K562 (cell line): ENCODE measurements around the gene GCDH. TPM values are rescaled to one million over a fixed set of nuclear protein-coding genes. Genes with fewer than 3 reads are reported as not detected.

Experiments
- BHLHE40 ChIP-seq: IDR thresholded peaks from 2 replicates; pipeline ENCODE4 v1.6.1; 2011; ENCODE audit warnings: low read length, improper control_type of control experiment
- CBX3 ChIP-seq, 2 experiments: IDR thresholded peaks; 1 replicate in 1 of 2; 2 replicates in 1 of 2; pipeline ENCODE4 v1.6.1; 2012; ENCODE audit warnings: inconsistent platforms in 2 of 2, low read length in 2 of 2, borderline replicate concordance in 1 of 2, control low read depth in 1 of 2
- DNMT1 ChIP-seq: fragments of 450-650 bp; IDR thresholded peaks from 2 replicates; pipeline ENCODE4 v1.6.1; 2016; ENCODE audit warnings: antibody characterized with exemption, mild to moderate bottlenecking
- ELF4 ChIP-seq: fragments of 450-650 bp; formaldehyde crosslinking; IDR thresholded peaks from 2 replicates; pipeline ENCODE4 v1.4.0; 2022; ENCODE audit warnings: missing genetic modification characterization
- ETV1 ChIP-seq: fragments of 450-650 bp; conservative IDR thresholded peaks from 2 replicates; pipeline ENCODE4 v1.6.1; 2016; ENCODE audit warnings: missing genetic modification characterization, control low read depth, low read depth, missing compliant biosample characterization
- FOXJ3 ChIP-seq: sonication (generic); formaldehyde crosslinking; IDR thresholded peaks from 2 replicates; pipeline ENCODE4 v1.4.0; 2020; ENCODE audit warnings: mild to moderate bottlenecking, missing genetic modification reagents
- ILF3 ChIP-seq: fragments of 450-650 bp; IDR thresholded peaks from 2 replicates; pipeline ENCODE4 v1.6.1; 2018; ENCODE audit warnings: antibody characterized with exemption, mild to moderate bottlenecking, moderate library complexity, borderline replicate concordance
- MIER1 ChIP-seq: fragments of 450-650 bp; IDR thresholded peaks from 2 replicates; pipeline ENCODE4 v1.6.1; 2016; ENCODE audit warnings: antibody characterized with exemption, mild to moderate bottlenecking, low read depth
- NELFE ChIP-seq: IDR thresholded peaks from 2 replicates; pipeline ENCODE4 v1.6.1; 2011; ENCODE audit warnings: mild to moderate bottlenecking; ENCODE audit not compliant: insufficient read depth, insufficient read length
- NFIX ChIP-seq: fragments of 250-450 bp; sonication (Bioruptor Pico); IDR thresholded peaks from 2 replicates; pipeline ENCODE4 v1.4.0; 2020; ENCODE audit warnings: low read depth, mild to moderate bottlenecking, moderate library complexity
- PHB ChIP-seq: fragments of 250-450 bp; sonication (Bioruptor Pico); IDR thresholded peaks from 2 replicates; pipeline ENCODE4 v1.5.0; 2021
- PURB ChIP-seq: sonication (generic); formaldehyde crosslinking; IDR thresholded peaks from 2 replicates; pipeline ENCODE4 v1.9.0; 2021; ENCODE audit warnings: low read depth, mild to moderate bottlenecking, missing genetic modification reagents
- SP1 ChIP-seq: sonication (generic); formaldehyde crosslinking; IDR thresholded peaks from 2 replicates; pipeline ENCODE4 v1.8.1; 2022; ENCODE audit warnings: mild to moderate bottlenecking, missing genetic modification reagents
- TAF15 ChIP-seq: fragments of 200-400 bp; formaldehyde crosslinking; IDR thresholded peaks from 2 replicates; pipeline ENCODE4 v1.6.1; 2017; ENCODE audit warnings: mild to moderate bottlenecking, low read depth, low read length, moderate library complexity
- XRCC5 ChIP-seq: fragments of 200-400 bp; formaldehyde crosslinking; IDR thresholded peaks from 2 replicates; pipeline ENCODE4 v1.6.1; 2017; ENCODE audit warnings: low read depth, mild to moderate bottlenecking, low read length
- ZFPM2 ChIP-seq: fragments of 250-450 bp; sonication (Bioruptor Pico); IDR thresholded peaks from 2 replicates; pipeline ENCODE4 v1.5.1; 2022; ENCODE audit warnings: mild to moderate bottlenecking
- ZNF143 ChIP-seq: sonication (generic); formaldehyde crosslinking; IDR thresholded peaks from 2 replicates; pipeline ENCODE4 v1.9.0; 2022; ENCODE audit warnings: mild to moderate bottlenecking, missing genetic modification reagents
- ZNF347 ChIP-seq: fragments of 450-650 bp; formaldehyde crosslinking; IDR thresholded peaks from 2 replicates; pipeline ENCODE4 v1.4.0; 2020; ENCODE audit warnings: low read depth, mild to moderate bottlenecking, moderate library complexity
- ZZZ3 ChIP-seq: fragments of 450-650 bp; IDR thresholded peaks from 2 replicates; pipeline ENCODE4 v1.6.1; 2016; ENCODE audit warnings: antibody characterized with exemption, mild to moderate bottlenecking, moderate library complexity
- polyA plus RNA-seq, 8 experiments: library from polyadenylated mRNA; depleted of rRNA in 4 of 8; stranded (reverse) in 5 of 8; unstranded in 3 of 8; fragments of >200 nt; fragmentation: Nextera tagmentation in 2 of 8; fragmentation: Illumina TruSeq in 1 of 8; extraction: Ambion mirVana in 2 of 8; extraction: Trizol in 1 of 8; gene quantifications; 2 replicates each; pipeline versions ENCODE4 v1.2.1 to v1.2.3, GENCODE V29; 2011 to 2014; ENCODE audit warnings: inconsistent platforms in 1 of 8, missing spikeins in 1 of 8
- total RNA-seq, 7 experiments: library from RNA; depleted of rRNA in 6 of 7; stranded (reverse); fragments of >200 nt in 6 of 7; fragmentation: Illumina TruSeq in 2 of 7; extraction: Trizol in 2 of 7; gene quantifications; 2 replicates each; pipeline versions ENCODE4 v1.2.1 to v1.2.3, GENCODE V29; 2011 to 2021; ENCODE audit warnings: low replicate concordance in 1 of 7
- TF ChIP-seq, protein P1 (sequence below): fragments of 450-650 bp; IDR thresholded peaks from 2 replicates; pipeline ENCODE4 v1.6.1; 2016
- TF ChIP-seq, protein P2 (sequence below): fragments of 250-450 bp; sonication (Bioruptor Pico); IDR thresholded peaks from 2 replicates; pipeline ENCODE4 v1.5.0; 2021
- TF ChIP-seq, protein P3 (sequence below): fragments of 250-450 bp; sonication (Bioruptor Pico); IDR thresholded peaks from 2 replicates; pipeline ENCODE4 v1.6.1; 2021; ENCODE audit warnings: mild to moderate bottlenecking
- TF ChIP-seq, protein P4 (sequence below): fragments of 450-650 bp; conservative IDR thresholded peaks from 2 replicates; pipeline ENCODE4 v1.6.1; 2016; ENCODE audit warnings: missing genetic modification characterization, low read depth, mild to moderate bottlenecking, control low read depth, missing compliant biosample characterization
- TF ChIP-seq, protein P5 (sequence below): sonication (generic); formaldehyde crosslinking; IDR thresholded peaks from 2 replicates; pipeline ENCODE4 v1.9.0; 2022; ENCODE audit warnings: mild to moderate bottlenecking, missing genetic modification reagents

GCDH gene
- total and polyA plus RNA-seq, 9 of the 15 experiments (the other 6 are each of a cell fraction or from before 2014, with no cell fraction given), result 2.9 to 50.8 (median 19.1) TPM

DNA sequence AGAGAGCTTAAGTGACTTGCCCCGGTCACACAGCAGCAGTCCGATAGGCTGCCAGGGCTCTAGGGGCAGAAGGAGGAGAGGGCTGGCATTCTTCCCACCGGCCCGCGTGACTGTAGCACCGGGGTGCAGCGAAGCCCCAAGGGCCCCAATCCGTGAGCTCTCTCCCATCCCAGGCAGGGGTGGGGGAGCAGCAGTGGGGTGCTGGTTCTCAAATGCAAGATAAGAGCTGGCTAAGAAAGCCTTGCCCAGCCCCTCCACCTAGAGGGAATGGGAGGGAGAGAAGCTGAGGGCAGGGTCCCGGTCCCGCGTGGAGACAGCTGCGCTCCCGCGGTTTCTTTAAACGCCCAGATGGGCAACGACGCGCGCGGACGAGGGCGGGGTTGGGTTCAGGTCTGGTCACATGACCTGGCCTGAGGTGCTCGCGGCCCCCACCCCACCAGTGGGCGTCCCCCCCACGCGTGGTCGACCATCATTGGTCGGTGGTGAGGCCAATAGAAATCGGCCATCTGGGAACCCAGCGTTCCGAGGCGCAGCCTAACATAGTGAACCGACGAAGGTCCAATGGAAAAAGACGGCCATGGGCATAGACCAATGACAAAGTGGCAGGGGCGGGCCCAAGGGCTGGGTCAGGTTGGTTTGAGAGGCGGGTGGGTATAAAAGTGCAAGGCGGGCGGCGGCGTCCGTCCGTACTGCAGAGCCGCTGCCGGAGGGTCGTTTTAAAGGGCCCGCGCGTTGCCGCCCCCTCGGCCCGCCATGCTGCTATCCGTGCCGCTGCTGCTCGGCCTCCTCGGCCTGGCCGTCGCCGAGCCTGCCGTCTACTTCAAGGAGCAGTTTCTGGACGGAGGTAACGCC, 47.2 kb downstream of the GCDH start, which contains the start of gene CALR (continued):
- TF ChIP-seq, protein P1, sequence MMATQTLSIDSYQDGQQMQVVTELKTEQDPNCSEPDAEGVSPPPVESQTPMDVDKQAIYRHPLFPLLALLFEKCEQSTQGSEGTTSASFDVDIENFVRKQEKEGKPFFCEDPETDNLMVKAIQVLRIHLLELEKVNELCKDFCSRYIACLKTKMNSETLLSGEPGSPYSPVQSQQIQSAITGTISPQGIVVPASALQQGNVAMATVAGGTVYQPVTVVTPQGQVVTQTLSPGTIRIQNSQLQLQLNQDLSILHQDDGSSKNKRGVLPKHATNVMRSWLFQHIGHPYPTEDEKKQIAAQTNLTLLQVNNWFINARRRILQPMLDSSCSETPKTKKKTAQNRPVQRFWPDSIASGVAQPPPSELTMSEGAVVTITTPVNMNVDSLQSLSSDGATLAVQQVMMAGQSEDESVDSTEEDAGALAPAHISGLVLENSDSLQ, result peak; percentile 97
- no peak for TF ChIP-seq TAF15
- TF ChIP-seq ILF3, result peak; percentile 65; the same call in 1 of the 2 replicates
- TF ChIP-seq SP1 (CRISPR knock-in tag), result peak; percentile 99
- no peak for TF ChIP-seq DNMT1
- TF ChIP-seq PHB, result peak; percentile 95
- TF ChIP-seq FOXJ3 (CRISPR knock-in tag), result no peak
- TF ChIP-seq, protein P2, sequence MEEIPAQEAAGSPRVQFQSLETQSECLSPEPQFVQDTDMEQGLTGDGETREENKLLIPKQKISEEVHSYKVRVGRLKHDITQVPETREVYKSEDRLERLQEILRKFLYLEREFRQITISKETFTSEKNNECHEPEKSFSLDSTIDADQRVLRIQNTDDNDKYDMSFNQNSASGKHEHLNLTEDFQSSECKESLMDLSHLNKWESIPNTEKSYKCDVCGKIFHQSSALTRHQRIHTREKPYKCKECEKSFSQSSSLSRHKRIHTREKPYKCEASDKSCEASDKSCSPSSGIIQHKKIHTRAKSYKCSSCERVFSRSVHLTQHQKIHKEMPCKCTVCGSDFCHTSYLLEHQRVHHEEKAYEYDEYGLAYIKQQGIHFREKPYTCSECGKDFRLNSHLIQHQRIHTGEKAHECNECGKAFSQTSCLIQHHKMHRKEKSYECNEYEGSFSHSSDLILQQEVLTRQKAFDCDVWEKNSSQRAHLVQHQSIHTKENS (CRISPR knock-in tag), result no peak
- TF ChIP-seq, protein P3, sequence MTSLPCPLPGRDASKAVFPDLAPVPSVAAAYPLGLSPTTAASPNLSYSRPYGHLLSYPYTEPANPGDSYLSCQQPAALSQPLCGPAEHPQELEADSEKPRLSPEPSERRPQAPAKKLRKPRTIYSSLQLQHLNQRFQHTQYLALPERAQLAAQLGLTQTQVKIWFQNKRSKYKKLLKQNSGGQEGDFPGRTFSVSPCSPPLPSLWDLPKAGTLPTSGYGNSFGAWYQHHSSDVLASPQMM (CRISPR knock-in tag), result no peak
- TF ChIP-seq NELFE, result peak; percentile 92
- TF ChIP-seq NFIX, result no peak
- 0 out of 2 replicates have a peak, but pooled peaks have one; percentile 38 for TF ChIP-seq ELF4 (CRISPR knock-in tag)
- peak; percentile 56; the same call in 1 of the 2 replicates for TF ChIP-seq BHLHE40
- no peak for TF ChIP-seq ZNF143 (CRISPR knock-in tag)
- TF ChIP-seq ETV1, result no peak
- no peak for TF ChIP-seq ZFPM2 (CRISPR knock-in tag)
- TF ChIP-seq, protein P4, sequence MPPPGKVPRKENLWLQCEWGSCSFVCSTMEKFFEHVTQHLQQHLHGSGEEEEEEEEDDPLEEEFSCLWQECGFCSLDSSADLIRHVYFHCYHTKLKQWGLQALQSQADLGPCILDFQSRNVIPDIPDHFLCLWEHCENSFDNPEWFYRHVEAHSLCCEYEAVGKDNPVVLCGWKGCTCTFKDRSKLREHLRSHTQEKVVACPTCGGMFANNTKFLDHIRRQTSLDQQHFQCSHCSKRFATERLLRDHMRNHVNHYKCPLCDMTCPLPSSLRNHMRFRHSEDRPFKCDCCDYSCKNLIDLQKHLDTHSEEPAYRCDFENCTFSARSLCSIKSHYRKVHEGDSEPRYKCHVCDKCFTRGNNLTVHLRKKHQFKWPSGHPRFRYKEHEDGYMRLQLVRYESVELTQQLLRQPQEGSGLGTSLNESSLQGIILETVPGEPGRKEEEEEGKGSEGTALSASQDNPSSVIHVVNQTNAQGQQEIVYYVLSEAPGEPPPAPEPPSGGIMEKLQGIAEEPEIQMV (tag), result no peak
- no peak for TF ChIP-seq PURB (CRISPR knock-in tag)
- TF ChIP-seq ZNF347 (CRISPR knock-in tag), result no peak
- TF ChIP-seq XRCC5, result no peak
- TF ChIP-seq MIER1, result no peak
- TF ChIP-seq, protein P5, sequence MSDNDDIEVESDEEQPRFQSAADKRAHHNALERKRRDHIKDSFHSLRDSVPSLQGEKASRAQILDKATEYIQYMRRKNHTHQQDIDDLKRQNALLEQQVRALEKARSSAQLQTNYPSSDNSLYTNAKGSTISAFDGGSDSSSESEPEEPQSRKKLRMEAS (CRISPR knock-in tag), result peak; percentile 85
- TF ChIP-seq CBX3 (IDR thresholded peaks at IDR 0.05; ENCODE audit: borderline replicate concordance in 1 of 2, low read length in 2 of 2), result no peak; a peak in 1 of 3 replicates
- TF ChIP-seq ZZZ3, result no peak
